ENCODE measurements around the gene MYT1.
"Not testable (repeated sequence)": the region's sequence is repeated elsewhere in the genome, so short reads cannot be mapped to it uniquely, and the experiment has no call there.

Gene MYT1

DNA sequence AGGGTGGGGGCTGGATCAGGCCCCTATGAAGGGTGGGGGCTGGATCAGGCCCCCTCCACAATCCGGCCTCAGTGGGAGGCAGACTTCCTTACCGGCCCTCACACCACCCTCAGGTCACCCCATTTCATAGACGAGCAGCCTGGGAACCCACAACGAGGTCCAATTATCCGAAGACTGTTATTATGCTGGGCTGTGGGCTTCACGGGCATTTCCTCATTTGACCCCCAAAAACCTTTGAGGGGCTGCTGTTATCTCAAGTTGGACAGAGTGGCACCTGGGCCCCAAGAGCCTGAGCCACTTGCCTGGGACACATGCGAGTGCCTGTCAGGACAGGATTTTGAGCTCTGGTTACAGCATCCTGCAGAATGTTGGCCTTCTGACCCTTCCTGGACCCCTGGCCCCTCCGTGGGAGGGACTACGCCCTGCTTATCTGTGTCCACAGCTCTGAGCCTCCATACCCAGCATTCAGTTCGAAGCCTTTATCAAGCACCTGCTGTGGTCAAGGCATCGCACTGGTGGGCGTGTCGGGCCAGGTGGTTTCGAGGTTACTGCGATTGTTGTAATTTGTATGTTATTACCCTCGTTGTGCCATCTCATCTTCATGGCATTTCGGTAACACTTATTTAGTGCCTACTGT is 56.8 kb downstream of the MYT1 start:
- no peak for DNase-seq

DNA sequence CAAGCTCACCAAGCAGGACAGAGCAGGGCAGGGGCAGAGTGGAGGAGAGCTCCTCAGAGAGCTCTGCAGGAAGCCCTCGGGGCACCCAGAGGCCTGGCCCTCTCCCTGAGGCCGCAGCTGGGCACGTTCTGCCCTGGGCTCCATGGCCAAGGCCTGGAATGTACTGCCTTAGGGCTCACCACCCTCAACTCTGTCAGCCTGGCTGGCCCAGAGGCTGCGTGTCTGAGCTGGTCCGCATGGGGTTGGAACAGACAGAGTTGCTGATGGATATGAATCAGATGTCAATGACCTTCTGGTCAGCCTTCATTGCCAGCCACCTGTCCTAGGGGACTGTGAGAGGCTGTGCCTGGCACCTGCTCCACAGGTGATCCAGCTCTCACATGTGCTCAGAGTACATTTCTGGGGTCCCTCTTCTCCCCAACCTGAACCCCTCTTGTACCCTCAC is 58.1 kb downstream of the MYT1 start:
- no peak for DNase-seq

DNA sequence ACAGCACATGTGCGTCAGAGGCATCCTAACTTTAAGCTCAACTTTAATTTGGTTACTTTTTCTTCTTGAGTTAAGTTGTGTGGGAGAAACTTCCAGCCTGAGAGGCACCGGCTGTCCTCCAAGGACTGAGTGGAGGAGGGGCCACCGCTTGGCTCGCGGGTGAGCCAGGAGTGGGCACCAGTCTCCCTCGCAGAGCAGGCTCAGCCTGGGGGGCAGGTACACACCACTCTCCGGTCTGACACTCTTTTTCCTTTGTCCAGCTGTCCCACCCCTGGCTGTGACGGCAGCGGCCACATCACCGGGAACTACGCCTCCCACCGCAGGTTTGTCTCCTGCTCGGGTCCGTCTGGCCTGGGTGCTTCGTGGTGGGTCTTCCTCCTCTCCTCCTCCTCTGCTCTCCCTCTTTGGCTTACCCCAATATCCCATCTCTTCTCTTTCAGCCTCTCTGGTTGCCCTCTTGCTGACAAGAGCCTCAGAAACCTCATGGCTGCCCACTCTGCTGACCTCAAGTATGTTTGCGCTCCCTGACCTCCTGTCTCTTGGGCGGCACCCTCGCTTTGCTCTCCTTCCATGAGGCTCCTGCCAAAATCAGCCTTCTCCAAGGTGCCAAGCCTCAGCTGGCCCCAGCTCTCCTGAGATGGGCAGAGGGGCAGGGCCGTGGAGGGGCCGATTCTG is 58.7 kb downstream of the MYT1 start:
- DNase-seq: no peak

DNA sequence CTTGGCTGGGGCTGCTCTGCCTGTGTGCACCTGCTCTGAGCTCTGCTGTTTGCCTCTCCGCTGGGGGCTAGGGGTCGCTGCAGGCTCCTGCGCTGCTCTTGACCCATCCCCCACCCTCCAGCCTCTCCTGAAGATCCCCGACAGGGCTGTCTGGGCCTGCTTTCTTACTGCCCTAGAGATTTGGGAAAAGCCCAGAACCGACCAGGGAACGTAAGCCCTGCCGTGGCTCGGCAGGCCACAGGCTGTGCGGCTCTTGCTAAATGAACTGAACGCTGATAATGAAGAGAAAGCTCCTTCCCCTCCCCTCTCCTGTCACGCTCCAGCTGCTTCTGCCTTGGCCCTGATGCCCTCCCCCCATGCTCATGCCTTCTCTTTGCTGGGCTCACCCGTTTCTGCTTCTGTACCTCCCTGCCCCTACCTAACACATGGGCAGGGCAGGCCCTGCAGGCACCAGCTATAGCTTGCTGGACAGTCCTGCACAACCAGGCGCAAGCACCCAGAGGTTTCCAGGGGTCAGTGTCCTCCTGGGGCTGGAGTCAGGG is 59.3 kb downstream of the MYT1 start:
- DNase-seq: no peak

DNA sequence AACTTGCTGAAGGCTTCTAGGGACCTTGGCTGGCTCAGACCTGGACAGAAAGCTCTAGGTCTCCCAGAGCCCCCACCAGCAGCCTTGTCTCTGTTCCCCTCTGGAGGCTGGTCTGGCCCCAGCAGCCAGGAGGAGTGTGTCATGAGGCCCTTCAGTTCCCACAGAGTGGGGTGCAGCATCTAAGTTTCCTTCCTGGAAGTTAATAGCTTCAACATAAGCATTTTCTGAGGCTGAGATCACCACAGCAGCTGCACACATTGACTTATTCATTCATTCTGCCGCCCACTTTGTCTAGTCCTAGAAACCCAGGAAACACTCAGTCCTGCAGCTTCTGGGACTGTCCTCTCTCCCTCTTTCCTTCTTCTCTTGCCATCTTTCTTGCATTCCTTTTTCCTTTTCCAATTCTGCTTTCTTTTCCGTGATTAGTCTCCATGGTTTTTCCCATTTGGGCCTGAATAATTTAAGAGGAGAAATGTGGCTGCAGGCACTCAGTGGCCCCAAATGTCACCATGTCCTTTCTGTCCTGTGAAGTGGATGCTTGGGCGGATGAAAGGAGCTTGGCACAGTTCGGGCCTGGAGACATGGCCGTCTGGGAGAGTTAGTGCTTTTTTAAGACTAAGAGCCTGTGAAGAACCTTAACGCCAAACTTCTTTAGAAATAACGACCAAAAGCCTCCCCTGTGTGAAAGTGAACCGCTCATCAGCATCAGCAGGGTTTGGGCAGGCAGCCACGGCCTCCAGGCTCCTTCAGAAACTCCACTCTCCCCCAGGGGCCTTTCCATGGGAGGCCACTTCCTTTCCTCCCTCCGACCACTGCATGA is 60.3 kb downstream of the MYT1 start:
- DNase-seq: no peak

DNA sequence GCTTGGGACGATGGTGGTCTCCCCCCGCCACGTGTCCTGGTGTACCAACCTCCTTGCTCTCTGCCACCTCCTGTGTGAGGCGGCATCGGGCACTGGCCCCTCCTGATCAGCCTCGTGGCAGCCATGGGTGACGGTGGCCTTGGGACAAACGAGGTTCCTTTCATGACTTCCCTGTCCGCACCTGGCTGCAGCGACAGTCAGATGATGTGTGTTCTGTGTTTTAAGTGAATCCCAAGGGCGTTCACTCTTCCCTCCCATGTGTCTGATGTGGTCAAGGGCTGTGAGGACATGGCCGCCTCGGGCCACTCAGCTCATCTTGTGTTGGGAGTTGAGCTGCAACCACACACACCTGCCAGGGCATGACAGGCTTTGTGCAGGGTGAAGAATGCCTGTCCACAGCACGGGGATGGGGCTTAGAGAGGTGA is 60.9 kb downstream of the MYT1 start:
- DNase-seq: no peak

DNA sequence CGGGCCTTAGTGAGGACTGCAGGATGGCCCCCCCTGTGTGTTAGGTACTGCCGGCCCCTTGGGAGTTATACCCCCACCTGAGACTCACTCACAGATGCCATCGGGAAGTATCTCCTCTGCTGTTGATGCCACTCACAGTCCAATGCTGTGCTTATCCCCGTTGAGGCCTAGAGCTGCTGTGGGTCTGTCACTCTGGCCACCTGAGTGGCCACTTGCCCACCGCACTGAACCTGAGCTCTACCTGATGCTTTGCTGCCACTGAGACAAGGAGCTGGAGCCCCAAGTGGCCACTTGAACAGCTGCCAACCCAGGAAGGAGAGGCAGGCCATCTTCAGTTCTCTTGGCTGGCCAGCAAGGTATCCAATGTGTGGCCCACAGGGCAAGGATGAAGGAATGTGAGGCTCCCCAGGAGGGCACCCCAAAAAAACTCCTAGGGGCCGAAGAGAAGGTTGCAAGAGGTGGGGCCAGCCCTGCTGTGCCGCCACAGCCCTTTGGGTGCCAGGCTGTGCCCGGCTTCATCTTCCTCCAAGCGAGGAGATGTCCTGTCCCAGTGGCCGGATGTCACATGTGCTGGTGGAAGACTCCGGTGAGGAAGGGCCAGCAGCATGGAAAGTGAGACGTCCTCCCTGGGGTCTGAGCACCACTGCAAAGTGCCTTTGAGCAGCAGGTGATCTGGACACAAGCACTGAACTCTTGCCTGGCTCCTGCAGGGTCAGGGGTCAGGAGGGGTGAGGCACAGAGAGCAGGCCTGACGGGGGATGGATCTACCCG is 61.8 kb downstream of the MYT1 start:
- no peak for DNase-seq

DNA sequence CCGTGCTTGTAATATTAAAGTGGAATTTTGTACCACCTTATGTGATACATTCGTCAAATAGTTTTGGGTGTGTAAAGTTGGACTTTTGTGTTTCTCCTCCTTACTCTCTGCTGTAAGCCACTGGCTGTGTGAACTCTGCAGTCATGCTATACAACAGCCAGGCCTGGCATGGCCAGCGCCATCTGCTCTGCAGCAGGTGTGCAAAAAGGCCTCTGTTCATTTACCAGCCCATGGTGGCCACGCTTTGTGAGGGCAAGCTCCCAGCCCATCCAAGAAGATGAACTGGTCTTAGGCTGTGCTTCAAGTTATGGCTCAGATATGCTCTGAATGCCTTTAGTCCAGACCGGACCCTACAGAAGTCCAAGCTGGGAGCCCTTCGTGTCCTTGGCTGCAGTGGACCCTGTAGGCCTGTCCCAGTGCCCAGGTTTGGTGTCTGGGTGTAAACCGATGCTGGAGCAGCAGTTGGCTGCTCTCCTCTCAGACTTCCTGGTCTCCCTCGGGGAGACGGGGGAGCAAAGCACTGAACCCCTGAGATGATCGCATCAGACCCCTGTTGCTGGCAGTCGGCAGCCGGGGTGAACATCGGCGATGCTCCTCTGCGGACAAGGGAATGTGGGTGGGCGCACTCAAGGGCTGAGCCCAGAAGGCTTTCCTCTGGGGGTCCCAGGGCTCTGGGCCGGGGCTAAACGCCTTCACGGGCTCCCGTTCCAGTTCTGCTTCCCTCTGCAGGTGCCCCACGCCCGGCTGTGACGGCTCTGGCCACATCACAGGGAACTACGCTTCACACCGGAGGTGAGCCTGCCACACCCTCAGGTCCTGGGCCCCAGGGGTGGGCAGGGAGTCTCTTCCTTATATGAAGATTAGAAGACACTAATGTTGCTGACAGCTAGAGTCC is 62.7 kb downstream of the MYT1 start:
- DNase-seq: no peak

DNA sequence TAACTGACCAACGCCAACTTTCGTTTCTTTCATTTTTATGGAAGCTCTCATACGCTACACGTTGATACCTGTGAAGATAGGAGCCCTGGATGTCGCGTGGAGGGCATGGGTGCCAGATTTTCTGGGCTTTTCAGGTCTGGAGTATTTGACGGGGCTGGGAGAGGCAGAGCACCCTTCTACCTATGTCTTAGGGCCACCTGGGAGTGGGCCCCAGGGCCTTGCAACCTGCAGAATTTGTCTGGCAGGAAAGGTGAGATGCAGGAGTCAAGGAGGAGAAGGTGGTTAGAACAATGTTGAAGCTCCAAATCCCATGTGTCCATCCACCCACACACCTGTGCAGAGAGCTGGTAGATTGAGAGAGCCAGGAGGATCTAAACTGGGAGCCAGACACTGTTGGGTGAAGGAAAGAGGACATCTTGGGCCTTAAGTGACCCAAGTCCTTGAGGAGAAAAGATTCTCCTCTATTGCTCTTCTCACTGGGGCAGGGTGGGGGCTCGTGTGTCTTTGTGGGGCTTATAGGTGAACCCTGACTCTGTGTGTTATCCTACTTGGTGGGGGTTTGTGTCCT is 63.9 kb downstream of the MYT1 start:
- no peak for DNase-seq

DNA sequence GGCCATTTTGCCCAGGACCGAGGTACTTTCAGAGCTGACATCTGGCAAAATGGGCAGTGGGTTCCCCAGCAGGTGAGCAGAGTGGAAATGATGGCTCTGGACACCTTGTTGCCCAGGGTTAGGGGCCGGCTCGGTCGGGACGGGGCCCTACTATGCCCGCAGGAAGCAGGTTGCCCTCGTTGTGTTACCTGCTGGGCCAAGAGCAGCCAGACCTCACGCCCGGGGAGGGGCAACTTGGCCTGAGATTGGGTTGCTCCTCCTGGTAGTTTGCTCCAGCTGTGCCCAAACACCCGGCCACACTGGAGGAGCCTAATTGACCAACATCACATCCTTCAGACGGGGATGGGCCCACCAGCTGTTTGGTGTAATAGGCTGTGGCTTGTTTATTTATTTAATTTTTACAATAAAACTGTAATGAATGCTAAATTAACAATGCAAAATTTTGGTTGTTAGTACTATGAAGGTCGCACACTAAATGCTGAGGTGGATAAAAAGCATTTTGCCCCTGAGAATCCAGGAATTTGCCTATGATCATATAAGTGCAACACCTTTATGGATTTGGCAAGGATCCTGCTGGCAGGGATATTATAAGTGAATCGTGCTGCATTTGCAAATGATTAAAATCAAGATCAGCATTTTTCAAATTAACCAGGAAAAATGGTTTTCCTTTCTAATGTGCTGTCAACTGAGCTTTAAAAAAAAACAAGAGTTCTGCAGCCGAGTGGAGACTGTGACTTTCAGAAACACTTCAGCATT is 64.7 kb downstream of the MYT1 start:
- no peak for DNase-seq

DNA sequence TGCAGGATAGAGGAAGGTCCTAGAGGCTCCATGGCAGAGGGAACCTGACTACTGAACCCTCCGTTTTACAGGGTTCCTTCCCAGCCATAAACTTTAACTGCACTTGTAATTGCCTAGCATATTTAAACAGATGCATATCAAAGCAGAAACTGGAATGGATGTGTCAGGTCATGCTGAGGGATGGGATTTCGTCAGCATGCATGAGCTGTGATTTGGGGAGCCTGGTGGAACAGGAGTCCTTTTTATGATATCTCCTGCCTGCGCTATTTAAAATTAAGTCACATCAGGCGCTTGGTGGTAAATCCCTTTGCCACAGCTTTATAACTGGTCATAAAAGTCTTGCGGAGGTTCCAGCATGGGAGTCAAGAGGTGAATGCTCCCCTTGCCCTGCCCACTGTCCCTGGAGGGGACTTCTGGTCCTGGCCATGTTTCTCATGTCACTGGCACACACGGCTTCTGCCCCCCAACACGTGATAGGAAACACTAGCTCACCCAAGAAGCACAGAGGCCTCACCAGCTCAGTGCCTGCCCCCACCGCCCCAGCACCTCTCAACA is 65.3 kb downstream of the MYT1 start:
- DNase-seq: no peak

DNA sequence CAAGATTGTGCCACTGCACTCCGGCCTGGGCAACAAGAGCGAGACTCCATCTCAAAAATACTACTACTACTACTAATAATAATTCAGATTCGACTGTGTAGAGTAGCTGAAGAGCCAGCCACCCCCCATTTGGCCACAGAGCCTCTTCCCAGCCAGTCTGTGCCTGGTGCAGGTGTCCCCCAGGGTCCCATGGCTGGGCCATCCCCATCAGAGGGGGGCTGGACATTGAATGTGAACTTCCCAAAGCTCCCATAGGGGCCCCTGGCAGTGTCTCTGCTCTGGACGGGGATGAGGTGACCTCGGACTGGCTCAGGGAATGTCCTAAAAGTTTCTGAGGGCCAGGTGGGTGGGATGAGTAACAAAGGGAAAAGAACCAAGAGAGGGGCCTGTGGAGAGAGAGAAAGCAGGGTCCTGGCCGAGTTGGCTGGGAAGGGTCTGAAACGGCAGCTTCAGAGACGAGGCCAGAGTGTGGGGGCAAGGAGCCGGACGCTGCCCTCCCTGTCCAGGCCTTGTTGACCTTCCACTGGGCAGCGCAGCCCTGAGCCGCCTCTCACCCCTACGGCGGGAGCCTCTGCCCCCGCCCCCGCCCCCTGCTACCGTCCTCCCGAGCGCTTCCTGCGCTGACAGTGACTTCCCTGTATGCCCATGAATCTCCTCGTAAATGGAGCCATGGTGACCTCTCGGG is 66.4 kb downstream of the MYT1 start:
- no peak for DNase-seq

DNA sequence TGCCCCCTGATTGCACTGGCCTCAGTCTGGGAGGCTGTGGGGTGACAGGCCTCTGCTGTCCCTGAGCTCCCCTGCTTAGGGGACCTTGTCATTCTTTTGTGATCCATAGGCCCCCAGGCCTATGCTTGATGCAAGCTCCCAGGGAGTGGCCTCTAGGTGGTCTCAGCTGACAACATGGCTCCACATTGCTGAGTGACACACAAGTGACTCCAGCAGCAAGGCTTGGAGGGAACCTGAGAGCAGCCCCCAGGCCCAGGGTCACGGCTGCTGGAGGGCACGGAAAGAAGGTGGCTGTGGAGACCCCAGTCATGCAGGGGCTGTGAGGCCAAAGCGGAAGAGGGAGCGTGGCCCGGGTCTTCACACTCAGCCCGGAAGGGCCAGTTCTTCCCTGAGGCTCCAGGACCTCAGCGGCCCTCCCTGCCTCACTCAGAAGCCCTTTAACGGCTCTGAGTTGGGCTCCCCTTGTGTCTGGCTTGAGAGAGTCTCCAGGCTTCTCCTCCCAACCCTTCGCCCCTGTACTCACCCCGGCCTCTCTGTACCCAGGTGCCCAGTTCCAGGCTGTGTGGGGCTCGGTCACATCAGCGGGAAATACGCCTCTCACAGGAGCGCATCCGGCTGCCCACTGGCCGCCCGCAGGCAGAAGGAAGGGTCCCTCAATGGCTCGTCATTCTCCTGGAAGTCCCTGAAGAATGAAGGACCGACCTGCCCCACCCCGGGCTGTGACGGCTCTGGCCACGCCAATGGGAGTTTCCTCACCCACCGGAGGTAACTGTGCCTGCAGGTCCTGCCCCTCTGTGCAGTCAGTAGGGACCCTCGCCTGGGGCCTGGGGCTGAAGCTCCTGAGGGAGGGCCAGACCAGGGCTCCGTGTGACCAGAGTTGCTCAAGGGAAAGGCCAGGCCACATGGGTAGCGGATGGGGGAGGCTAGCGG is 67.6 kb downstream of the MYT1 start:
- DNase-seq: no peak

DNA sequence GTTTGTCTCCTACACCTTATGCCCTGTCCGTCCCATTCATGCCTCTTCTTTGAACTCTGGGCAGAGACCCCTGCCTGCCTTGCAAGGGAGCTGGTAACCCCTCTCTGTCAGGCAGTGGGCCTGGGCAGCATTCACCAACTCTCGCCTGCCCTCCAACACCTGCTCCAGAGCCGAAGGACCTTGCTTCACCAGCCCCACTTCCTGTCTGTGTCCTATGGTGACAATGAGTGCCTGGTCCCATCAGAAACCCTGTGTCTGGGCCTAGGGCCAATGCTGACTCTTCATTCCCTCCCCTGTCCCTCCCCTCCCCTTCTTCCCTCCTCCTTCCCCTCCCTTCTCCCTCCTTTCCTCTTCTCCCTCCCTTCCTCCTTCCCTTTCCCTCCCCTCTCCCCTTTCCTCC is 68.5 kb downstream of the MYT1 start:
- no peak for DNase-seq

DNA sequence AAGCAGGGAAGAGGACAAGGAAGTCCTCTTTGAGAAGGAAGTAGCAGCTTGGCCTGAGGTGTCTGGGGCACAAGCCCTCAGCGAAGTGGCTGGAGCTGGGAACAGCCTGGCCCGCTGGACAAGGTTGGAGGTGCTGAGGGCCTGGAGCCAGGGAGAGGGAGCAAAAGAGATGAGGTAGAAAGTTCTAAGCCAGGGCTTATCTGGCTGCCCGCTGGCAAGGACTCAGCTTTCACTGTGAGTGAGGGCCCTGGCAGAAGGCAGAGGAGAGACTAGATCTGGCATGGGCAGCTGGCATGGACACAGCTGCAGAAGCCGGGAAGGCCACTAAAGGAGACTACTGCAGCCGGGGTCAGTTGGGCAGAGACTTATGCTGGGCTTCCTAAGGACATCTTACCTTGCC is 69.5 kb downstream of the MYT1 start:
- no peak for DNase-seq

DNA sequence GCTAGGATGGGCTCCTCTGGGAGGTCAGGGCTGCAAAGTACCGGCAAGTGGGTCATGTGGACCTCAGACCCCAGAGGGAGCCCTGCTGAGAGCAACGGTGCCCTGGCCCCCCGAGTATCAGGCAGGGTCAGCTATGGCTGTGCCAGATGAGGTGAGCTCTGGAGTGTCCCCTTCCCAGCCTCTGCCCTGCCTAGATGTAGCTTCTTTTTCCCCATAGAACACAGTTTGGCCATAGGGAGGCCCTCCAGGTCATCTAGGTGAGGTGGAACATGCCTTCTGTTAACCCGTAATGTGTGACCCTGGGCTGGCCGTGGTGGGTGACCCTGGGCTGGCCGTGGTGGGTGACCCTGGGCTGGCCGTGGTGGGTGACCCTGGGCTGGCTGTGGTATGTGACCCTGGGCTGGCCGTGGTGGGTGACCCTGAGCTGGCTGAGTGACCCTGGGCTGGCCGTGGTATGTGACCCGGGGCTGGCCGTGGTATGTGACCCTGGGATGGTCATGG is 70.1 kb downstream of the MYT1 start:
- DNase-seq: no peak

DNA sequence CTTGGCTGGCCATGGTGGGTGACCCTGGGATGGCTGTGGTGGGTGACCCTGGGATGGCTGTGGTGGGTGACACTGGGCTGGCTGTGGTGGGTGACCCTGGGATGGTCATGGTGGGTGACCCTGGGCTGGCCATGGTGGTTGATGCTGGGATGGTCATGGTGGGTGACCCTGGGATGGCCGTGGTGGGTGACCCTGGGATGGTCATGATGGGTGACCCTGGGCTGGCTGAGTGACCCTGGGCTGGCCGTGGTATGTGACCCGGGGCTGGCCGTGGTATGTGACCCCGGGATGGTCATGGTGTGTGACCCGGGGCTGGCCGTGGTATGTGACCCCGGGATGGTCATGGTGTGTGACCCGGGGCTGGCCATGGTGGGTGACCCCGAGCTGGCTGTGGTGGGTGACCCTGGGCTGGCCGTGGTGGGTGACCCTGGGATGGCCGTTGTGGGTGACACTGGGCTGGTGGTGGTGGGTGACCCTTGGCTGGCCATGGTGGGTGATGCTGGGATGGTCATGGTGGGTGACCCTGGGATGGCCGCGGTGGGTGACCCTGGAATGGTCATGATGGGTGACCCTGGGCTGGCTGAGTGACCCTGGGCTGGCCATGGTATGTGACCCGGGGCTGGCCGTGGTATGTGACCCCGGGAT is 70.8 kb downstream of the MYT1 start:
- not testable (repeated sequence) for DNase-seq
